ENCODE data around the gene INF2. TPM values are rescaled to one million over a fixed set of nuclear protein-coding genes. Genes with fewer than 3 reads are reported as not detected.

The INF2 gene
- total RNA-seq, 4 donors from 2014 or later, result 51.5 to 129 (median 66.7) TPM

DNA sequence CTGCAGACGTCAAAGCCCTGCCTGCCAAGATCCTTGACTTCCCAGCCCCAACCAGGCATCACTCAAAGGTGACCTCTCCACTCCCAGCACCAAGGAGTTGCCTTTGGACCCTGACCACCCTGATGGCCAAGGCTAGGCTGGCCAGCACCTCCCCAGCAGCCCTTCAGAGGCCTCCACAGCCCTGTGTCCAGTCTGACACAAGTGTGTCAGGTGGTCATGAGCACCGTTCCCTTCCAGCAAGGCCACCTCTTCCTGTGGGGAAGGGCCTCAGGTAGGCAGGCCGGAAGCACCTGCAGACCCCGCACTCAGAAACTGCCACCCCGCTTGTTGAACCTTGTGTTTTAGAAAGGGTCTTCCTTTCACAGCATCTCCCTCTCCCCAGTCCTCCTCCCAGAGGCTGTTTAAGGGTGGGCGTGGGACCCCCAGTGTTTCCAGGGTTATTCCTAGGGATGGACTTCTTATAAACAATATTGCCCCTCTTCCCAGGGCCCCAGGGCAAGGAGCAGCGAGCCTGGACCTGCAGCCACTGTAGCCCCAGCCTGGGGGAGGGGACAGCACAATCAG is 13.2 kb upstream of the INF2 start:
- TF ChIP-seq EP300 (IDR thresholded peaks at IDR 0.05), result no peak
- peak overlapping the region in 3 of 4 donors; percentile 83 to 90 (median 85) for H3K27ac ChIP-seq (replicated peaks in 1 of 4)
- H3K4me3 ChIP-seq, result no peak overlapping the region
- no peak for DNase-seq (ENCODE audit: extremely low spot score)
- no peaks in the 10 kb centered on the region for H3K36me3 ChIP-seq
- H3K27me3 ChIP-seq, result no peaks in the 10 kb centered on the region
- intact Hi-C loops (cut with DNase I), result no loop called here
- 97% methylated on average over 7 of the region's 7 CpGs for WGBS
- H3K9me3 ChIP-seq, result no peaks in the 10 kb centered on the region
- peaks cover 43 to 48% (median 46%) of the 10 kb centered on the region in 4 donors for H3K4me1 ChIP-seq

DNA sequence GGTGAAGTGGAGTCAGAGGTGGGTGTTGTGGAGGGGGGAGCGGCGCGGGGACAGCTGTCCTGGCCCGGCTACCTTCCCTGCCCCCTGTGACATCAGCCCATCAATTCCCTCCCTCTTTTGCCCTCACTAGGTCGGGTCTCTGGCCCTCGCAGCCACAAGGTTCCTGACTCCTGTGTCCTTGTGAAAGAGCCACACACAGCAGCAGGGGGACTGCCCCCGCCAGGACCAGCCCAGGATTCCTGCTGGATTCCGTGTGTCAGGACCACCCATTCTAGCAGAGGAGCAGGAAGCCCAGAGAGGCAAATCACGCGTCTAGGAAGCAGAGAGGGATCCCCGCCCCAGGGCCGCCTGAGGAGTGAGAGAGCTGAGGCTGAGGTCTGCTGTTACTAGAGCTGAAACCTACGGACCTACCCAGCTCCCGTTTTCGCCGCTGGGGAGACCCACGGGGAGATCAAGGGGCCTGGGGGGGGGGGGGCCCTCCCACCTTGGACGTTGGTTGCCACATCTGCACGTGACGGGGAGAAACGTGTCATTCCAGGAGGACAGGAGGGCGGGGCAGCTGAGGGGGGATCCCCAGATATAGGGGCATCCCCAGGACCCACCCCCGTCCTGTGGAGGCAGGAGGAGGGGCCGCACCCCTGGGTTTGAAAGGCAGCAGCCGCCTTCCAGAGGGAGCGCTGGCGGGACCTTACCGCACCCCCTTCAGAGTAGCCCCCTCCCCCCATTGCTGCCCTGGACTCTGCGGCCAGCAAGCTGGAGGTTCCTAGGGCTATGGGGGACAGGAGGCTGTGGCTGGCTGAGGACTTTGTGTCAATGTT is 12.5 kb upstream of the INF2 start:
- intact Hi-C loops (cut with DNase I), result no loop called here
- H3K36me3 ChIP-seq, result no peaks in the 10 kb centered on the region
- no peaks in the 10 kb centered on the region for H3K9me3 ChIP-seq
- TF ChIP-seq POLR2AphosphoS5 (IDR thresholded peaks at IDR 0.05) (no peak), EP300 (IDR thresholded peaks at IDR 0.05) (no peak), POLR2A (IDR thresholded peaks at IDR 0.05; ENCODE audit: low read depth) (no peak)
- TF ChIP-seq, protein P1, sequence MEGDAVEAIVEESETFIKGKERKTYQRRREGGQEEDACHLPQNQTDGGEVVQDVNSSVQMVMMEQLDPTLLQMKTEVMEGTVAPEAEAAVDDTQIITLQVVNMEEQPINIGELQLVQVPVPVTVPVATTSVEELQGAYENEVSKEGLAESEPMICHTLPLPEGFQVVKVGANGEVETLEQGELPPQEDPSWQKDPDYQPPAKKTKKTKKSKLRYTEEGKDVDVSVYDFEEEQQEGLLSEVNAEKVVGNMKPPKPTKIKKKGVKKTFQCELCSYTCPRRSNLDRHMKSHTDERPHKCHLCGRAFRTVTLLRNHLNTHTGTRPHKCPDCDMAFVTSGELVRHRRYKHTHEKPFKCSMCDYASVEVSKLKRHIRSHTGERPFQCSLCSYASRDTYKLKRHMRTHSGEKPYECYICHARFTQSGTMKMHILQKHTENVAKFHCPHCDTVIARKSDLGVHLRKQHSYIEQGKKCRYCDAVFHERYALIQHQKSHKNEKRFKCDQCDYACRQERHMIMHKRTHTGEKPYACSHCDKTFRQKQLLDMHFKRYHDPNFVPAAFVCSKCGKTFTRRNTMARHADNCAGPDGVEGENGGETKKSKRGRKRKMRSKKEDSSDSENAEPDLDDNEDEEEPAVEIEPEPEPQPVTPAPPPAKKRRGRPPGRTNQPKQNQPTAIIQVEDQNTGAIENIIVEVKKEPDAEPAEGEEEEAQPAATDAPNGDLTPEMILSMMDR (IDR thresholded peaks at IDR 0.05), result no peak
- WGBS, result 19% methylated on average over 16 of the region's 29 CpGs
- peak overlapping the region; percentile 60 to 69 (median 64) for H3K4me3 ChIP-seq
- no peak for DNase-seq (ENCODE audit: extremely low spot score)
- H3K27ac ChIP-seq (replicated peaks in 1 of 4), result peak overlapping the region; percentile 83 to 90 (median 86)
- H3K27me3 ChIP-seq, result peaks cover 0 to 5% (median 0%) of the 10 kb centered on the region in 4 donors
- peaks cover 50 to 54% (median 53%) of the 10 kb centered on the region in 4 donors for H3K4me1 ChIP-seq

DNA sequence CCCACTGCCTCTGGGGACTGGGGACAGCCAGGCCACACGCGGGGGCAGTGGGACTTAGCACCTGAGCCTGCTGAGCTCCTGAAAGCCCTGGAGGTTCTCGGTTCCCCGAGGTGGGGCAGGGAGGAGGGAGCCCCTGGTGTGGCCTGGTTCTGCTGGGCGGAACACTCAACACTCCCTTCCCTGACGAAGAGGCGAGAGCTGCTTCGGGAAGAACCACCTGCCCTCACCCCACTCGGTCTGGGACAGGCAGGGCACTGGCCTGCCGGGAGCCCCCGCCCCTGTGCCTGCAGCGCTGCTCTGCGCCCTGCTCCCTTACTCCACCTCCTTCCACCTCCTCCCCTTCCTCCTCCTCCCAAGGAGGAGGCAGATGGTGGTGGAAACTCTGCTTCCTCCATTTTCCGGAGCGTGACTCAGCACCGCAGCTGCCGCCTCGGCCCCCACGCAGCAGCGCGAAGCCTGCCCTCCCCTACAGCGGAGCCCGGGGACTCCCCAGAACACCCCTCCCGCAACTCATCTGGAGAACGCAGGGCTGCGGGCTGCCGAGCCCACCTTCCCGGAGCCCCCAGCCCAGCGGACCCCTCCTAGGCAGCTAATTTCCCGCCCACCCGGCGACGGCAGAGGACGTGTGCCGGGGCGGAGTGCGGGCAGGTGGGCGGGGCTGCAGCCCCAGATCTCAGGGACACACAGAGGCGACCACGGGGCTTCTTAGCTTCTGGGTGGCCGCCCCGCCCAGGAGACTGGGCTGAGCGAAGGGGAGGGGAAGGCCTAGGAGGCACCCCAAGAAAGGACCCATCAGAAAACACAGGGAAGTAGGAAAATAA is 11.7 kb upstream of the INF2 start:
- 1% methylated on average over 35 of the region's 43 CpGs for WGBS

DNA sequence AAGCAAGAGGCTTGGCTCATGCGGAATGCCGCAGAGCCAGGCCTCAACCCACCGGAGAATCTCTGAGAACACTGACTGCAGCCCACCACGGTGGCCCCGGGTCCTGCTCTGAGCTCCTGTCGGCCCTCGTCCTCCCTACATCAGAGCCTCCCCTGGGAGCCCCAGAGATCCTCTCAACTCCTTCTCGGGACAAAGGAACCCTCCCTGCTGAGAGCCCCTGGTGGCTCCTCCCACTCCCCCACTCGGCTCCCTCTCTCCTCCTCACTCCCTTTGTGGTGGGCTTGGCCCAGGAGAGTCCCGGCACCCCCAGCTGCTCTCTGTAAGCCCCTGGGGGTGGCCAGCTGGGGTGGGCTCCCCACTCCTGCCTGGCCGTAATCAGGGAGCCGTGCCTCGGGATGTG is 11.1 kb upstream of the INF2 start:
- H3K4me1 ChIP-seq, result peaks cover 59 to 68% (median 63%) of the 10 kb centered on the region in 4 donors
- no peaks in the 10 kb centered on the region for H3K9me3 ChIP-seq
- H3K27me3 ChIP-seq, result peaks cover 0 to 5% (median 0%) of the 10 kb centered on the region in 4 donors
- peak overlapping the region; percentile 60 to 69 (median 64) for H3K4me3 ChIP-seq
- H3K27ac ChIP-seq (replicated peaks in 1 of 4), result peak overlapping the region; percentile 83 to 90 (median 86)
- 22% methylated on average over 10 of the region's 13 CpGs for whole genome bisulfite sequencing
- no peak for TF ChIP-seq POLR2A (IDR thresholded peaks at IDR 0.05; ENCODE audit: low read depth)
- TF ChIP-seq, protein P1 (IDR thresholded peaks at IDR 0.05), result no peak
- no peak for TF ChIP-seq EP300 (IDR thresholded peaks at IDR 0.05)
- TF ChIP-seq POLR2AphosphoS5 (IDR thresholded peaks at IDR 0.05), result no peak
- no peak for DNase-seq (ENCODE audit: extremely low spot score)
- H3K36me3 ChIP-seq, result no peaks in the 10 kb centered on the region
- intact Hi-C loops (cut with DNase I), result no loop called here

More for the DNA sequence above, 11.7 kb upstream of the INF2 start:
- Histone ChIP-seq H3K4me3 (peak overlapping the region; percentile 60 to 69 (median 64)), H3K9me3 (no peaks in the 10 kb centered on the region), H3K27ac (replicated peaks in 1 of 4) (peak overlapping the region; percentile 83 to 90 (median 86)), H3K36me3 (no peaks in the 10 kb centered on the region), H3K4me1 (peaks cover 58 to 63% (median 60%) of the 10 kb centered on the region in 4 donors), H3K27me3 (peaks cover 0 to 5% (median 0%) of the 10 kb centered on the region in 4 donors)
- TF ChIP-seq EP300 (IDR thresholded peaks at IDR 0.05), result no peak
- peak; percentile 81 to 84 for TF ChIP-seq POLR2AphosphoS5 (IDR thresholded peaks at IDR 0.05)
- TF ChIP-seq, protein P1 (IDR thresholded peaks at IDR 0.05), result no peak
- TF ChIP-seq POLR2A (IDR thresholded peaks at IDR 0.05; ENCODE audit: low read depth), result no peak
- peak; percentile 94 for DNase-seq (ENCODE audit: extremely low spot score)
- intact Hi-C loops (cut with DNase I), result no loop called here

Data from esophagus muscularis mucosa (tissue), 4 donors.